Measurements from ENCODE around the gene FER.

The FER gene

DNA sequence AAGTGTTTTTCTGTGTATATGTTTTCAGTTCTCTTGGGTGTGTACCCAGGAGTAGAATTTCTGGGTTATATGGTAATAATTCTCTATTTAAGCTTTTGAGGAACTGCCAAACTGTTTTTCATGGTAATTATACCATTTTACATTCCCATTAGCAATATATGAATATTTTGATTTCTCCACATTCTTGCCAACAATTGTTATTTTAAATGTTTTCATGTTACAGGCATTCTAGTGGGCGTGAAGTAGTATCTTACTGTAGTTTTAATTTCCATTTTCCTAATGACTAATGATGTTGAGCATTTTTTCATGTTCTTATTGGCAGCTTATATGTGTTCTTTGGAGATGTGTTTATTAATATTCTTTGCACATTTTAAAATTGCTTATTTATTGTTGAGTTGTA lies 199.5 kb downstream of the FER start:
- Histone ChIP-seq H3K9me3 (ENCODE audit: control insufficient read depth, insufficient read depth, low read length) (no peaks in the 10 kb centered on the region), H3K4me3 (ENCODE audit: low read length) (no peak overlapping the region), H3K27me3 (ENCODE audit: control insufficient read depth, low read length) (no peaks in the 10 kb centered on the region), H4K20me1 (ENCODE audit: control insufficient read depth, insufficient read depth, low read depth, low read length) (no peaks in the 10 kb centered on the region), H3K79me2 (ENCODE audit: control insufficient read depth, low read length) (no peaks in the 10 kb centered on the region), H3K27ac (ENCODE audit: low read depth, low read length) (no peak overlapping the region), H3F3A (ENCODE audit: control insufficient read depth, insufficient read depth) (no peaks in the 10 kb centered on the region), H3K9me2 (replicated peaks; ENCODE audit: control insufficient read depth, low read length) (no peaks in the 10 kb centered on the region), H3K4me1 (ENCODE audit: control insufficient read depth, low read length) (no peaks in the 10 kb centered on the region), H3K4me2 (ENCODE audit: low read length) (no peak overlapping the region), H3K36me3 (ENCODE audit: control insufficient read depth, low read length) (no peaks in the 10 kb centered on the region)
- TF ChIP-seq EZH2phosphoT487 (IDR thresholded peaks at IDR 0.05; ENCODE audit: borderline replicate concordance, low read length) = no peak
- TF ChIP-seq, protein P1, sequence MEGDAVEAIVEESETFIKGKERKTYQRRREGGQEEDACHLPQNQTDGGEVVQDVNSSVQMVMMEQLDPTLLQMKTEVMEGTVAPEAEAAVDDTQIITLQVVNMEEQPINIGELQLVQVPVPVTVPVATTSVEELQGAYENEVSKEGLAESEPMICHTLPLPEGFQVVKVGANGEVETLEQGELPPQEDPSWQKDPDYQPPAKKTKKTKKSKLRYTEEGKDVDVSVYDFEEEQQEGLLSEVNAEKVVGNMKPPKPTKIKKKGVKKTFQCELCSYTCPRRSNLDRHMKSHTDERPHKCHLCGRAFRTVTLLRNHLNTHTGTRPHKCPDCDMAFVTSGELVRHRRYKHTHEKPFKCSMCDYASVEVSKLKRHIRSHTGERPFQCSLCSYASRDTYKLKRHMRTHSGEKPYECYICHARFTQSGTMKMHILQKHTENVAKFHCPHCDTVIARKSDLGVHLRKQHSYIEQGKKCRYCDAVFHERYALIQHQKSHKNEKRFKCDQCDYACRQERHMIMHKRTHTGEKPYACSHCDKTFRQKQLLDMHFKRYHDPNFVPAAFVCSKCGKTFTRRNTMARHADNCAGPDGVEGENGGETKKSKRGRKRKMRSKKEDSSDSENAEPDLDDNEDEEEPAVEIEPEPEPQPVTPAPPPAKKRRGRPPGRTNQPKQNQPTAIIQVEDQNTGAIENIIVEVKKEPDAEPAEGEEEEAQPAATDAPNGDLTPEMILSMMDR (IDR thresholded peaks at IDR 0.05; ENCODE audit: low read depth, low read length, poor library complexity, severe bottlenecking) = no peak

DNA sequence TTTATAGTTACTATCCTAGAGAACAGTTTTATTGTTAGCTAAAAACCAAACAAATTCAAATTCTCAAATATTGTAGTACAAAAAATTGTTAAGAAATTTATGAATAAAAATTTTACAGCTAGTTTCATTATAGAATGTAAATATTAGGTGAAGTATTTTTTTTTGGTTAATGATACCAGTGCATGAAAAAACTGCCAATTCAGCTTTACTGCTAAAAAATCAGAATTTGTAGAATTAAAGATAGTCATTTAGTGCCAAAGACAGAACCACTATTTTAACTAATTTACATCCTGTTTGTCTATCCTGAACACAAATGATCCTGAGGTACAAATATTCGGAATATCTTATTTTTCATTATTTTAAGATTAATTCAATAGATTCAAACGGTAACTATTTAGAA lies 202.6 kb downstream of the FER start:
- Histone ChIP-seq H3K79me2 (ENCODE audit: control insufficient read depth, low read length) (no peaks in the 10 kb centered on the region), H4K20me1 (ENCODE audit: control insufficient read depth, insufficient read depth, low read depth, low read length) (no peaks in the 10 kb centered on the region), H3K4me2 (ENCODE audit: low read length) (no peak overlapping the region), H3K27me3 (ENCODE audit: control insufficient read depth, low read length) (no peaks in the 10 kb centered on the region), H3K36me3 (ENCODE audit: control insufficient read depth, low read length) (no peaks in the 10 kb centered on the region), H3K4me1 (ENCODE audit: control insufficient read depth, low read length) (no peaks in the 10 kb centered on the region), H3K27ac (ENCODE audit: low read depth, low read length) (no peak overlapping the region), H3K4me3 (ENCODE audit: low read length) (no peak overlapping the region), H3K9me2 (replicated peaks; ENCODE audit: control insufficient read depth, low read length) (no peaks in the 10 kb centered on the region), H3K9me3 (ENCODE audit: control insufficient read depth, insufficient read depth, low read length) (no peaks in the 10 kb centered on the region), H3F3A (ENCODE audit: control insufficient read depth, insufficient read depth) (no peaks in the 10 kb centered on the region)
- TF ChIP-seq EZH2phosphoT487 (IDR thresholded peaks at IDR 0.05; ENCODE audit: borderline replicate concordance, low read length) = no peak
- TF ChIP-seq, protein P1 (IDR thresholded peaks at IDR 0.05; ENCODE audit: low read depth, low read length, poor library complexity, severe bottlenecking) = no peak

DNA sequence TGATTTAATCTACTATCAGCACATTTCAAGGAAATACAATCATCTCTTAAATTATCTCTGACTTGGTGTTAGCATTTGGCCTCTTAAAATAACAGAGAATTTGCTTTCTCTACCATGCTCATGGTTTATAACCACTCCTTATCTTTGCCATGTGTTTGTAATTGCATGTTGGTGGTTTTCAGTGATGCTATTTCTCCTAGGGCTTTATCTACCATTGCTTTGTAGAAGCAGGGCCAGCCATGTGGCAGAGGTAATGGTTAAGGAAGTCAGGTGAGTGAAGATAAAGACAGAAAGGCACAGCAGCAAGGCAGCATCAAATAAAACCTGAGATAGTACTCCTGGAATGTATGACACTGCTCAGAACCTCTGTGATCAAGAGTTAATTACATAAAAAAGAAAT lies 206.2 kb downstream of the FER start:
- H4K20me1 ChIP-seq (ENCODE audit: control insufficient read depth, insufficient read depth, low read depth, low read length) = no peaks in the 10 kb centered on the region
- H3K36me3 ChIP-seq (ENCODE audit: control insufficient read depth, low read length) = no peaks in the 10 kb centered on the region
- no peaks in the 10 kb centered on the region for H3F3A ChIP-seq (ENCODE audit: control insufficient read depth, insufficient read depth)
- H3K79me2 ChIP-seq (ENCODE audit: control insufficient read depth, low read length) = no peaks in the 10 kb centered on the region
- TF ChIP-seq, protein P1 (IDR thresholded peaks at IDR 0.05; ENCODE audit: low read depth, low read length, poor library complexity, severe bottlenecking) = no peak
- TF ChIP-seq EZH2phosphoT487 (IDR thresholded peaks at IDR 0.05; ENCODE audit: borderline replicate concordance, low read length) = no peak
- H3K4me1 ChIP-seq (ENCODE audit: control insufficient read depth, low read length) = no peaks in the 10 kb centered on the region
- H3K4me3 ChIP-seq (ENCODE audit: low read length) = no peak overlapping the region
- no peaks in the 10 kb centered on the region for H3K9me2 ChIP-seq (replicated peaks; ENCODE audit: control insufficient read depth, low read length)
- H3K27ac ChIP-seq (ENCODE audit: low read depth, low read length) = no peak overlapping the region
- no peaks in the 10 kb centered on the region for H3K9me3 ChIP-seq (ENCODE audit: control insufficient read depth, insufficient read depth, low read length)
- no peaks in the 10 kb centered on the region for H3K27me3 ChIP-seq (ENCODE audit: control insufficient read depth, low read length)
- H3K4me2 ChIP-seq (ENCODE audit: low read length) = no peak overlapping the region

DNA sequence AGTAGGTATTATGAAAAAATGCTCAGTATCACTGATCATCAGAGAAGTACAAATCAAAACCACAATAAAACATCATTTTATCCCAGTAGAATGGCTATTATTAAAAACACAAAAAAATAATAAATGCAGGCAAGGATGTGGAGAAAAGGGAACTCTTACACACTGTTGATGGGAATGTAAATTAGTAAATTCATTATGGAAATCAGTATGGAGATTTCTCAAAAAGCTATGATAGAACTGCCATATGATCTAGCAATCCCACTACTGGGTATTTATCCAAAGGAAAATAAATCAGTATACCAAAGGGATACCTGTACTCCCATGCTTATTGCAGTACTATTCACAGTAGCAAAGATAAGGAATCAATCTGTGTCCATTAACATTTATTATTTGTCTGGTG lies 209.6 kb downstream of the FER start:
- Histone ChIP-seq H3K27ac (ENCODE audit: low read depth, low read length) (no peak overlapping the region), H3K79me2 (ENCODE audit: control insufficient read depth, low read length) (no peaks in the 10 kb centered on the region), H3F3A (ENCODE audit: control insufficient read depth, insufficient read depth) (no peaks in the 10 kb centered on the region), H3K9me3 (ENCODE audit: control insufficient read depth, insufficient read depth, low read length) (no peaks in the 10 kb centered on the region), H3K4me1 (ENCODE audit: control insufficient read depth, low read length) (no peaks in the 10 kb centered on the region), H3K4me2 (ENCODE audit: low read length) (no peak overlapping the region), H4K20me1 (ENCODE audit: control insufficient read depth, insufficient read depth, low read depth, low read length) (no peaks in the 10 kb centered on the region), H3K9me2 (replicated peaks; ENCODE audit: control insufficient read depth, low read length) (no peaks in the 10 kb centered on the region), H3K36me3 (ENCODE audit: control insufficient read depth, low read length) (no peaks in the 10 kb centered on the region), H3K4me3 (ENCODE audit: low read length) (no peak overlapping the region), H3K27me3 (ENCODE audit: control insufficient read depth, low read length) (no peaks in the 10 kb centered on the region)
- TF ChIP-seq EZH2phosphoT487 (IDR thresholded peaks at IDR 0.05; ENCODE audit: borderline replicate concordance, low read length) = no peak
- TF ChIP-seq, protein P1 (IDR thresholded peaks at IDR 0.05; ENCODE audit: low read depth, low read length, poor library complexity, severe bottlenecking) = no peak
